RWPE2 (cell line): ENCODE results near the gene HPD.

Experiments used
- ATAC-seq: fragments of 200-7000 bp; cut with Tn5 transposase; 3 replicates; pipeline ENCODE4 v1.9.1; 2021; ENCODE audit warnings: low read depth
- DNase-seq: peaks from one replicate; pipeline ENCODE4 v3.0.0-alpha.2; 2020; ENCODE audit warnings: low spot score
- H3K27ac ChIP-seq: fragments of 450-650 bp; 2 replicates; pipeline ENCODE4 v1.5.1; 2017; ENCODE audit warnings: mild to moderate bottlenecking; ENCODE audit not compliant: poor library complexity, severe bottlenecking
- H3K27me3 ChIP-seq: fragments of 250-450 bp; sonication (Bioruptor Pico); 2 replicates; pipeline ENCODE4 v1.5.1; 2021; ENCODE audit warnings: mild to moderate bottlenecking, moderate library complexity; ENCODE audit not compliant: insufficient read depth, poor library complexity, severe bottlenecking
- H3K36me3 ChIP-seq: fragments of 250-450 bp; sonication (Bioruptor Pico); 2 replicates; pipeline ENCODE4 v1.5.1; 2020; ENCODE audit warnings: low read depth, mild to moderate bottlenecking, moderate library complexity
- H3K4me1 ChIP-seq: fragments of 250-450 bp; sonication (Bioruptor Pico); 2 replicates; pipeline ENCODE4 v1.5.1; 2021; ENCODE audit warnings: mild to moderate bottlenecking, moderate library complexity; ENCODE audit not compliant: insufficient read depth, poor library complexity, severe bottlenecking
- H3K4me3 ChIP-seq: fragments of 250-450 bp; sonication (Bioruptor Pico); 2 replicates; pipeline ENCODE4 v1.5.1; 2021; ENCODE audit warnings: mild to moderate bottlenecking, moderate library complexity; ENCODE audit not compliant: severe bottlenecking
- H3K9me3 ChIP-seq: fragments of 250-450 bp; sonication (Bioruptor Pico); 2 replicates; pipeline ENCODE4 v1.5.1; 2021; ENCODE audit warnings: mild to moderate bottlenecking, moderate library complexity; ENCODE audit not compliant: severe bottlenecking
- CTCF ChIP-seq: fragments of 450-650 bp; IDR thresholded peaks from one replicate; pipeline ENCODE4 v1.5.1; 2017; ENCODE audit warnings: mild to moderate bottlenecking, moderate library complexity; ENCODE audit not compliant: poor library complexity, severe bottlenecking

The HPD gene

GRCh38 chr12:121789800-121790728, 68.6 kb downstream of the HPD start:
- Histone ChIP-seq H3K27ac (no peak overlapping the region), H3K4me1 (peaks cover 25% of the 10 kb centered on the region), H3K36me3 (peaks cover 9% of the 10 kb centered on the region), H3K27me3 (no peaks in the 10 kb centered on the region), H3K9me3 (no peaks in the 10 kb centered on the region), H3K4me3 (no peak overlapping the region)
- TF ChIP-seq CTCF = no peak
- DNase-seq = no peak
- ATAC-seq = no peak
